Right atrium auricular region (tissue), 2 donors: Measurements from ENCODE around the gene THEM4. TPM values are rescaled to one million over a fixed set of nuclear protein-coding genes. Genes with fewer than 3 reads are reported as not detected.

ENCODE experiments used
- DNase-seq: peaks from one replicate; pipeline ENCODE4 v3.0.0-alpha.2; 2019; ENCODE audit warnings: low spot score
- H3K27ac ChIP-seq, 2 donors: fragments of 200-600 bp; sonication (generic); 1 replicate in 1 of 2; 2 replicates in 1 of 2; pipeline ENCODE4 v1.5.1; 2016 to 2019
- H3K27me3 ChIP-seq, 2 donors: fragments of 200-600 bp; sonication (generic); one replicate each; pipeline versions ENCODE4 v1.5.1 to v1.6.0; 2017 to 2019
- H3K36me3 ChIP-seq: fragments of 200-600 bp; sonication (generic); one replicate; pipeline ENCODE4 v1.5.1; 2016
- H3K4me1 ChIP-seq, 2 donors: fragments of 200-600 bp; sonication (generic); one replicate each; pipeline versions ENCODE4 v1.5.1 to v1.6.0; 2017 to 2019
- H3K4me3 ChIP-seq, 2 donors: fragments of 200-600 bp; sonication (generic); 1 replicate in 1 of 2; 2 replicates in 1 of 2; pipeline ENCODE4 v1.5.1; 2017 to 2019; ENCODE audit warnings: mild to moderate bottlenecking in 1 of 2, moderate library complexity in 1 of 2
- H3K9me3 ChIP-seq, 2 donors: fragments of 200-600 bp; sonication (generic); one replicate each; pipeline ENCODE4 v1.5.1; 2019
- CTCF ChIP-seq, 2 donors: fragments of 200-600 bp; sonication (generic); IDR thresholded peaks; one replicate each; pipeline ENCODE4 v1.5.1; 2019; ENCODE audit warnings: antibody characterized with exemption in 2 of 2
- total RNA-seq, 2 donors: library from RNA; depleted of rRNA; stranded (reverse); fragments of >200 nt; gene quantifications; one replicate each; pipeline ENCODE4 v1.1.0, GENCODE V29; 2016

The THEM4 gene
- total RNA-seq, 2 donors from 2014 or later: 18.5 to 23.1 TPM

- DNase-seq: no peak
- Histone ChIP-seq H3K36me3 (no peaks in the 10 kb centered on the region), H3K4me1 (peaks cover 0 to 36% of the 10 kb centered on the region in 2 donors), H3K4me3 (no peak overlapping the region), H3K27me3 (peaks cover 6 to 13% of the 10 kb centered on the region in 2 donors), H3K9me3 (no peaks in the 10 kb centered on the region), H3K27ac (no peak overlapping the region)
- no peak for TF ChIP-seq CTCF (IDR thresholded peaks at IDR 0.05)
Measured at GRCh38 chr1:151837197-151837596, 72.1 kb downstream of the THEM4 start.

DNA sequence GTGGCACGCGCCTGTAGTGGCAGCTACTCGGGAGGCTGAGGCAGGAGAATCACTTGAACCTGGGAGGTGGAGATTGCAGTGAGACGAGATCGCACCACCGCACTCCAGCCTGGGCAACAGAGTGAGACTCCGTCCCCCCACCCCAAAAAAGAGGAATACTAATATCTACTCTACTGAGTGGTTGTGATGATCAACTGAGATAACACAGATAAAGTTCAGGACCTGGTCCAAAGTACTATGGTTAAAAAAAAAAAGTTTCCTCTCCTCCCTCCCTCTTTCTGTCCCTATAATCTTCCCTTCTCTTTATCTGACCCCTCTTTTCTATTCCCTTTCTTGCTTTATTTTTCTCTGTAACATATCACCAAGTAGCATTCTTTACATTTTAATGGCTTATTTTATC is 73.7 kb downstream of the THEM4 start:
- H3K27me3 ChIP-seq: peaks cover 6 to 13% of the 10 kb centered on the region in 2 donors
- TF ChIP-seq CTCF (IDR thresholded peaks at IDR 0.05): no peak
- H3K36me3 ChIP-seq: no peaks in the 10 kb centered on the region
- no peaks in the 10 kb centered on the region for H3K9me3 ChIP-seq
- no peak for DNase-seq
- no peak overlapping the region for H3K4me3 ChIP-seq
- no peak overlapping the region for H3K27ac ChIP-seq
- peaks cover 0 to 36% of the 10 kb centered on the region in 2 donors for H3K4me1 ChIP-seq

DNA sequence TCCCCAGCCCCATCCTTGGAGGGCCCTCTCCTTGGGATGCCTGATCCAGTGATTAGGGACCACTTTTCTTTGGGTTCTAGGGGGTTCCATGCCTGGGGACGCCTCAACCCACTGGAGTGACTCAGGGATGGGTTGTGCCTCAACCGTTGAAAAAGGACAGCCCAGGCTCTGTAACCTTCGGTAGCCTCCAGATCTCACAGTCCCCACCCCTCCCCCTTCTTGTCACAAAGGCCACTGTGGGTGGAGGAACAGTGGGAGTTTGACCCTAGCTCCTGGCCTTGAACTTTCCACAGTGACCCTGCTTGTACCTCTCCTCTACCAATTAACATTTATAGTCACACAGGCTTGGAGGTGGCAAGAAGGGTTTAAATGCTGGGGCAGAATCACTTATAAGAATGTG is 75.1 kb downstream of the THEM4 start:
- TF ChIP-seq CTCF (IDR thresholded peaks at IDR 0.05): no peak
- Histone ChIP-seq H3K4me1 (peaks cover 0 to 35% of the 10 kb centered on the region in 2 donors), H3K27me3 (peaks cover under 1 to 6% of the 10 kb centered on the region in 2 donors), H3K27ac (no peak overlapping the region), H3K36me3 (no peaks in the 10 kb centered on the region), H3K4me3 (no peak overlapping the region), H3K9me3 (no peaks in the 10 kb centered on the region)
- no peak for DNase-seq

- DNase-seq: no peak
- TF ChIP-seq CTCF (IDR thresholded peaks at IDR 0.05): no peak
- Histone ChIP-seq H3K36me3 (no peaks in the 10 kb centered on the region), H3K9me3 (no peaks in the 10 kb centered on the region), H3K4me3 (no peak overlapping the region), H3K27ac (peak overlapping the region; percentile 32 to 51), H3K4me1 (peaks cover 0 to 35% of the 10 kb centered on the region in 2 donors), H3K27me3 (no peaks in the 10 kb centered on the region)
Measured at GRCh38 chr1:151833172-151833900, 76.0 kb downstream of the THEM4 start.

- DNase-seq: peak; percentile 71
- no peak overlapping the region for H3K4me3 ChIP-seq
- no peaks in the 10 kb centered on the region for H3K27me3 ChIP-seq
- H3K36me3 ChIP-seq: no peaks in the 10 kb centered on the region
- H3K9me3 ChIP-seq: no peaks in the 10 kb centered on the region
- peaks cover 0 to 32% of the 10 kb centered on the region in 2 donors for H3K4me1 ChIP-seq
- TF ChIP-seq CTCF (IDR thresholded peaks at IDR 0.05): no peak
- peak overlapping the region; percentile 41 to 51 for H3K27ac ChIP-seq
Measured at GRCh38 chr1:151832318-151832980, 76.9 kb downstream of the THEM4 start.
